Esophagus squamous epithelium (tissue), 5 donors: ENCODE measurements around the gene JAK3. TPM values are rescaled to one million over a fixed set of nuclear protein-coding genes. Genes with fewer than 3 reads are reported as not detected.

Experiments
- DNase-seq: peaks from one replicate; lab custom pipeline; 2025; lab: John Stamatoyannopoulos, UW
- H3K27ac ChIP-seq, 4 donors: fragments of 200-600 bp; sonication (generic); one replicate each; pipeline ENCODE4 v1.5.1; 2016 to 2019; ENCODE audit warnings: mild to moderate bottlenecking in 1 of 4
- H3K27me3 ChIP-seq, 4 donors: fragments of 200-600 bp; sonication (generic); 1 replicate in 3 of 4; 2 replicates in 1 of 4; pipeline versions ENCODE4 v1.5.1 to v1.6.0; 2017 to 2021; ENCODE audit warnings: antibody characterized with exemption in 1 of 4
- H3K36me3 ChIP-seq, 3 donors: fragments of 200-600 bp; sonication (generic); one replicate each; pipeline ENCODE4 v1.5.1; 2016 to 2019
- H3K4me1 ChIP-seq, 3 donors: fragments of 200-600 bp; sonication (generic); one replicate each; pipeline ENCODE4 v1.5.1; 2017 to 2019
- H3K4me3 ChIP-seq, 4 donors: fragments of 200-600 bp; sonication (generic); 1 replicate in 3 of 4; 2 replicates in 1 of 4; pipeline ENCODE4 v1.5.1; 2016 to 2019; ENCODE audit warnings: mild to moderate bottlenecking in 2 of 4, moderate library complexity in 1 of 4
- H3K9me3 ChIP-seq, 3 donors: fragments of 200-600 bp; sonication (generic); one replicate each; pipeline ENCODE4 v1.5.1; 2016 to 2019
- POLR2A ChIP-seq, 4 donors: fragments of 450-650 bp; IDR thresholded peaks; one replicate each; pipeline ENCODE4 v1.6.1; 2017; ENCODE audit warnings: antibody characterized with exemption in 4 of 4, mild to moderate bottlenecking in 4 of 4, moderate library complexity in 3 of 4
- WGBS, 2 donors: methylation state at CpG; one replicate each; pipeline ENCODE4 v1.1.5; 2018; 5-methylcytosine and 5-hydroxymethylcytosine counted together
- intact Hi-C: fragments of 100-400 bp; cut with DNase I; formaldehyde crosslinking; loops from one replicate; pipeline ENCODE4 v1.15.0; 2022
- total RNA-seq, 4 donors: library from RNA; depleted of rRNA; stranded (reverse); fragments of >200 nt; gene quantifications; one replicate each; pipeline ENCODE4 v1.1.0, GENCODE V29; 2016
- TF ChIP-seq, protein P1 (sequence below), 6 experiments: fragments of 450-650 bp in 4 of 6; fragments of 200-600 bp in 2 of 6; sonication (generic) in 2 of 6; IDR thresholded peaks; one replicate each; pipeline ENCODE4 v1.5.1; 2016 to 2019; ENCODE audit warnings: antibody characterized with exemption in 6 of 6, mild to moderate bottlenecking in 4 of 6, moderate library complexity in 4 of 6
- donor health status: DM: yes; HTN: yes; CAD: no.

JAK3 gene
- total RNA-seq, 4 donors from 2014 or later, result 0.87 to 6.5 (median 4.6) TPM

GRCh38 chr19:17866312-17866963, 18.7 kb upstream of the JAK3 start:
- intact Hi-C loops, result loop anchor here (5.0 kb wide), 2 partner anchors 66 to 131 kb away; partner anchors contain the start of gene CCDC124
- Histone ChIP-seq H3K9me3 (no peaks in the 10 kb centered on the region), H3K36me3 (peaks cover 25 to 44% (median 32%) of the 10 kb centered on the region in 3 donors), H3K4me3 (no peak overlapping the region), H3K27ac (peak overlapping the region in 2 of 4 donors; percentile 55 to 65), H3K27me3 (peaks cover 2 to 26% (median 12%) of the 10 kb centered on the region in 4 donors), H3K4me1 (peaks cover 18 to 49% (median 37%) of the 10 kb centered on the region in 3 donors)
- TF ChIP-seq POLR2A (IDR thresholded peaks at IDR 0.05), result no peak
- TF ChIP-seq, protein P1, sequence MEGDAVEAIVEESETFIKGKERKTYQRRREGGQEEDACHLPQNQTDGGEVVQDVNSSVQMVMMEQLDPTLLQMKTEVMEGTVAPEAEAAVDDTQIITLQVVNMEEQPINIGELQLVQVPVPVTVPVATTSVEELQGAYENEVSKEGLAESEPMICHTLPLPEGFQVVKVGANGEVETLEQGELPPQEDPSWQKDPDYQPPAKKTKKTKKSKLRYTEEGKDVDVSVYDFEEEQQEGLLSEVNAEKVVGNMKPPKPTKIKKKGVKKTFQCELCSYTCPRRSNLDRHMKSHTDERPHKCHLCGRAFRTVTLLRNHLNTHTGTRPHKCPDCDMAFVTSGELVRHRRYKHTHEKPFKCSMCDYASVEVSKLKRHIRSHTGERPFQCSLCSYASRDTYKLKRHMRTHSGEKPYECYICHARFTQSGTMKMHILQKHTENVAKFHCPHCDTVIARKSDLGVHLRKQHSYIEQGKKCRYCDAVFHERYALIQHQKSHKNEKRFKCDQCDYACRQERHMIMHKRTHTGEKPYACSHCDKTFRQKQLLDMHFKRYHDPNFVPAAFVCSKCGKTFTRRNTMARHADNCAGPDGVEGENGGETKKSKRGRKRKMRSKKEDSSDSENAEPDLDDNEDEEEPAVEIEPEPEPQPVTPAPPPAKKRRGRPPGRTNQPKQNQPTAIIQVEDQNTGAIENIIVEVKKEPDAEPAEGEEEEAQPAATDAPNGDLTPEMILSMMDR (IDR thresholded peaks at IDR 0.05), result no peak
- DNase-seq, result no peak
- 86 to 87% methylated on average over 5 to 7 of the region's 8 CpGs for WGBS, 2 donors

- H3K4me1 ChIP-seq, result peaks cover 26 to 56% (median 45%) of the 10 kb centered on the region in 3 donors
- peaks cover 0 to 18% (median 5%) of the 10 kb centered on the region in 4 donors for H3K27me3 ChIP-seq
- 20 to 60% methylated on average over 4 to 13 of the region's 13 CpGs for WGBS, 2 donors
- H3K36me3 ChIP-seq, result peaks cover 25 to 52% (median 33%) of the 10 kb centered on the region in 3 donors
- no peaks in the 10 kb centered on the region for H3K9me3 ChIP-seq
- DNase-seq, result no peak
- H3K4me3 ChIP-seq, result no peak overlapping the region
- TF ChIP-seq, protein P1 (IDR thresholded peaks at IDR 0.05), result no peak
- peak in 1 of 4 donors; percentile 9 for TF ChIP-seq POLR2A (IDR thresholded peaks at IDR 0.05)
- intact Hi-C loops, result loop anchor here (5.0 kb wide), 2 partner anchors 67 to 132 kb away; partner anchors contain the start of gene CCDC124
- peak overlapping the region; percentile 35 to 65 (median 57) for H3K27ac ChIP-seq
Measured at GRCh38 chr19:17865364-17866311, 17.9 kb upstream of the JAK3 start.

- no peak overlapping the region for H3K4me3 ChIP-seq
- DNase-seq, result no peak
Measured at GRCh38 chr19:17863520-17864182, 15.9 kb upstream of the JAK3 start.

GRCh38 chr19:17862711-17863519, 15.1 kb upstream of the JAK3 start:
- Histone ChIP-seq H3K36me3 (peaks cover 25 to 52% (median 33%) of the 10 kb centered on the region in 3 donors), H3K9me3 (no peaks in the 10 kb centered on the region), H3K27ac (peak overlapping the region; percentile 44 to 61 (median 58)), H3K27me3 (no peaks in the 10 kb centered on the region), H3K4me3 (no peak overlapping the region), H3K4me1 (peaks cover 26 to 60% (median 50%) of the 10 kb centered on the region in 3 donors)
- intact Hi-C loops, result no loop called here
- WGBS, 2 donors, result 46 to 65% methylated on average over 10 to 13 of the region's 31 CpGs
- TF ChIP-seq POLR2A (IDR thresholded peaks at IDR 0.05), result no peak
- TF ChIP-seq, protein P1 (IDR thresholded peaks at IDR 0.05), result no peak
- no peak for DNase-seq

More at GRCh38 chr19:17863520-17864182, 15.9 kb upstream of the JAK3 start:
- intact Hi-C loops, result no loop called here
- Histone ChIP-seq H3K36me3 (peaks cover 25 to 52% (median 33%) of the 10 kb centered on the region in 3 donors), H3K9me3 (no peaks in the 10 kb centered on the region), H3K27ac (peak overlapping the region; percentile 44 to 61 (median 58)), H3K27me3 (no peaks in the 10 kb centered on the region), H3K4me1 (peaks cover 26 to 60% (median 50%) of the 10 kb centered on the region in 3 donors)
- no peak for TF ChIP-seq POLR2A (IDR thresholded peaks at IDR 0.05)
- TF ChIP-seq, protein P1 (IDR thresholded peaks at IDR 0.05), result no peak
- 57 to 63% methylated on average over 4 to 5 of the region's 8 CpGs for WGBS, 2 donors
